Caco-2 (cell line): ENCODE measurements around the gene UBXN6. TPM values are rescaled to one million over a fixed set of nuclear protein-coding genes. Genes with fewer than 3 reads are reported as not detected.

ENCODE experiments used
- BruUV-seq: library from RNA; stranded (reverse); fragments of 400-500 nt; replicated peaks from 2 replicates; lab custom pipeline; 2021; lab: Mats Ljungman, UMichigan
- CTCF ChIA-PET: fragments of 300-600 bp; sonication (Branson Sonifier 250); formaldehyde crosslinking; loops from one replicate; lab custom pipeline; 2022; ENCODE audit warnings: antibody characterized with exemption; lab: Charles Lee
- POLR2A ChIA-PET: fragments of 300-600 bp; sonication (Branson Sonifier 250); formaldehyde crosslinking; loops from one replicate; lab custom pipeline; 2022; ENCODE audit warnings: antibody characterized with exemption; lab: Charles Lee
- DNase-seq, 2 experiments: peaks; one replicate each; pipeline versions ENCODE4 v3.0.0 to v3.0.0-alpha.2; 2020 to 2022
- H3K27me3 ChIP-seq: replicated peaks from 2 replicates; pipeline ENCODE4 v1.6.0; 2011; ENCODE audit warnings: low read length; ENCODE audit not compliant: control insufficient read depth, insufficient read depth
- H3K36me3 ChIP-seq: 2 replicates; pipeline ENCODE4 v1.5.1; 2011; ENCODE audit warnings: low read length; ENCODE audit not compliant: control insufficient read depth, insufficient read depth
- H3K4me1 ChIP-seq: fragments of 250-450 bp; sonication (Bioruptor Pico); 2 replicates; pipeline ENCODE4 v1.5.1; 2020; ENCODE audit warnings: mild to moderate bottlenecking
- H3K4me3 ChIP-seq: 2 replicates; pipeline ENCODE4 v1.5.1; 2011; ENCODE audit warnings: low read depth, mild to moderate bottlenecking, control low read depth, low read length
- H3K9me3 ChIP-seq: fragments of 250-450 bp; sonication (Bioruptor Pico); 2 replicates; pipeline ENCODE4 v1.5.1; 2020; ENCODE audit warnings: mild to moderate bottlenecking, moderate library complexity
- H3K27ac Mint-ChIP-seq: one replicate; pipeline ENCODE4 v1.8.0; 2022; ENCODE audit warnings: mixed read lengths; ENCODE audit not compliant: unreplicated experiment
- H3K27me3 Mint-ChIP-seq: one replicate; pipeline ENCODE4 v1.8.0; 2022; ENCODE audit warnings: mixed read lengths; ENCODE audit not compliant: insufficient read depth, unreplicated experiment
- H3K36me3 Mint-ChIP-seq: one replicate; pipeline ENCODE4 v1.8.0; 2022; ENCODE audit warnings: mild to moderate bottlenecking, mixed read lengths; ENCODE audit not compliant: insufficient read depth, unreplicated experiment
- H3K4me1 Mint-ChIP-seq: one replicate; pipeline ENCODE4 v1.8.0; 2022; ENCODE audit warnings: low read depth, mixed read lengths; ENCODE audit not compliant: unreplicated experiment
- H3K4me3 Mint-ChIP-seq: one replicate; pipeline ENCODE4 v1.8.0; 2022; ENCODE audit warnings: mild to moderate bottlenecking, moderate library complexity, mixed read lengths; ENCODE audit not compliant: unreplicated experiment
- H3K9me3 Mint-ChIP-seq: one replicate; pipeline ENCODE4 v1.8.0; 2022; ENCODE audit warnings: mixed read lengths; ENCODE audit not compliant: unreplicated experiment
- CTCF ChIP-seq, 2 experiments: fragments of 200-600 bp in 1 of 2; IDR thresholded peaks; 1 replicate in 1 of 2; 2 replicates in 1 of 2; pipeline versions ENCODE4 v1.5.1 to v1.8.0; 2011 to 2022; ENCODE audit warnings: antibody characterized with exemption in 1 of 2, control low read depth in 1 of 2, inconsistent platforms in 1 of 2, low read depth in 1 of 2, low read length in 1 of 2, mild to moderate bottlenecking in 1 of 2, moderate library complexity in 1 of 2; ENCODE audit not compliant: insufficient read depth in 1 of 2, severe bottlenecking in 1 of 2, unreplicated experiment in 1 of 2
- intact Hi-C: fragments of 100-400 bp; cut with micrococcal nuclease; formaldehyde crosslinking; loops from one replicate; pipeline ENCODE4 v1.10.0; 2022; ENCODE audit not compliant: unreplicated experiment
- total RNA-seq: library from RNA; stranded (reverse); gene quantifications from 2 replicates; pipeline ENCODE4 v1.2.3, GENCODE V29; 2022

Gene UBXN6
- total RNA-seq, 1 experiment from 2014 or later, result 42.9 TPM

- POLR2A ChIA-PET, result no interaction called here
- no peak for DNase-seq
- Mint-ChIP-seq H3K4me1 (peaks cover 12% of the 10 kb centered on the region), H3K27me3 (no peaks in the 10 kb centered on the region), H3K4me3 (no peak overlapping the region), H3K27ac (no peak overlapping the region), H3K36me3 (peaks cover 59% of the 10 kb centered on the region), H3K9me3 (no peaks in the 10 kb centered on the region)
- H3K9me3 ChIP-seq, result no peaks in the 10 kb centered on the region
- peaks cover 3% of the 10 kb centered on the region for H3K4me1 ChIP-seq
- H3K4me3 ChIP-seq, result no peak overlapping the region
- no peaks in the 10 kb centered on the region for H3K27me3 ChIP-seq
- CTCF ChIA-PET, result no interaction called here
- no peak for TF ChIP-seq CTCF (IDR thresholded peaks at IDR 0.05; ENCODE audit: insufficient read depth in 1 of 2, low read depth in 1 of 2, low read length in 1 of 2, severe bottlenecking in 1 of 2, unreplicated experiment in 1 of 2)
- H3K36me3 ChIP-seq, result no peaks in the 10 kb centered on the region
- no TSS peak for BruUV-seq
- intact Hi-C loops, result no loop called here
Measured at GRCh38 chr19:4405977-4406376, 51.6 kb downstream of the UBXN6 start.

GRCh38 chr19:4403005-4403761 lies 54.4 kb downstream of the UBXN6 start:
- Histone ChIP-seq H3K36me3 (no peaks in the 10 kb centered on the region; the same call in 1 of the 2 replicates), H3K27me3 (no peaks in the 10 kb centered on the region), H3K4me1 (peaks cover 12% of the 10 kb centered on the region), H3K9me3 (no peaks in the 10 kb centered on the region), H3K4me3 (peak overlapping the region; percentile 98)
- Mint-ChIP-seq H3K27ac (peak overlapping the region; percentile 73), H3K27me3 (no peaks in the 10 kb centered on the region), H3K36me3 (peaks cover 47% of the 10 kb centered on the region), H3K4me3 (peak overlapping the region; percentile 75), H3K9me3 (no peaks in the 10 kb centered on the region), H3K4me1 (peaks cover 14% of the 10 kb centered on the region)
- intact Hi-C loops, result loop anchor here (5.0 kb wide), 1 partner anchor 41 kb away; no protein-coding TSS in a partner anchor
- DNase-seq, result no peak
- ChIA-PET CTCF (interaction anchor here (0.9 to 1.7 kb wide), 3 partner anchors 12 to 156 kb away, joined by 3 to 10 read pairs (median 4); partner anchors contain the start of gene YJU2), POLR2A (interaction anchor here (1.4 kb wide), 1 partner anchor 28 kb away, joined by 27 read pairs; no protein-coding TSS in a partner anchor)
- no peak for TF ChIP-seq CTCF (IDR thresholded peaks at IDR 0.05; ENCODE audit: insufficient read depth in 1 of 2, low read depth in 1 of 2, low read length in 1 of 2, severe bottlenecking in 1 of 2, unreplicated experiment in 1 of 2)
- no TSS peak for BruUV-seq

GRCh38 chr19:4402171-4403004 lies 55.2 kb downstream of the UBXN6 start, which contains the start of gene CHAF1A:
Gene CHAF1A (plus strand): TSS chr19:4402640. CDS start chr19:4402763, 123 bp downstream.
- Mint-ChIP-seq H3K4me1 (peaks cover 14% of the 10 kb centered on the region), H3K27me3 (no peaks in the 10 kb centered on the region), H3K27ac (peak within 1 kb of the TSS; percentile 73), H3K36me3 (peaks cover 42% of the 10 kb centered on the region), H3K4me3 (peak within 1 kb of the TSS; percentile 75), H3K9me3 (no peaks in the 10 kb centered on the region)
- H3K4me1 ChIP-seq, result peaks cover 12% of the 10 kb centered on the region
- CTCF ChIA-PET, result interaction anchor here (0.5 to 1.7 kb wide), 12 partner anchors 13 to 568 kb away, joined by 3 to 18 read pairs (median 4); partner anchors contain the start of gene YJU2
- POLR2A ChIA-PET, result interaction anchor here (0.5 to 1.4 kb wide), 10 partner anchors 9 to 431 kb away, joined by 3 to 27 read pairs (median 4); partner anchors contain the start of genes DAPK3 and YJU2
- H3K4me3 ChIP-seq, result peak within 1 kb of the TSS; percentile 98
- TF ChIP-seq CTCF (IDR thresholded peaks at IDR 0.05; ENCODE audit: insufficient read depth in 1 of 2, low read depth in 1 of 2, low read length in 1 of 2, severe bottlenecking in 1 of 2, unreplicated experiment in 1 of 2), result no peak
- DNase-seq, result peak; percentile 99 to 100
- BruUV-seq, result no TSS peak
- H3K27me3 ChIP-seq, result no peaks in the 10 kb centered on the region
- H3K36me3 ChIP-seq, result no peaks in the 10 kb centered on the region; the same call in 1 of the 2 replicates
- intact Hi-C loops, result loop anchor here (5.0 kb wide), 1 partner anchor 40 kb away; no protein-coding TSS in a partner anchor
- H3K9me3 ChIP-seq, result no peaks in the 10 kb centered on the region
